Measurements from ENCODE around the gene PPARD.
"Not testable (repeated sequence)": the region's sequence is repeated elsewhere in the genome, so short reads cannot be mapped to it uniquely, and the experiment has no call there.

The PPARD gene

GRCh38 chr6:35413911-35414310 lies 71.6 kb downstream of the PPARD start:
- no peak for DNase-seq

- DNase-seq, result peak; percentile 82
Measured at GRCh38 chr6:35415065-35415891, 72.9 kb downstream of the PPARD start.

GRCh38 chr6:35417979-35418661 lies 75.8 kb downstream of the PPARD start:
- no peak for DNase-seq

- DNase-seq, result peak; percentile 77
Measured at GRCh38 chr6:35419417-35419816, 77.1 kb downstream of the PPARD start.

GRCh38 chr6:35419961-35420360 lies 77.6 kb downstream of the PPARD start:
- DNase-seq, result no peak

- peak; percentile 96 for DNase-seq
Measured at GRCh38 chr6:35425284-35425683, 82.9 kb downstream of the PPARD start.

GRCh38 chr6:35426074-35426473 lies 83.7 kb downstream of the PPARD start:
- DNase-seq, result no peak

GRCh38 chr6:35427435-35427834 lies 85.1 kb downstream of the PPARD start:
- DNase-seq, result no peak

- DNase-seq, result peak; percentile 87
Measured at GRCh38 chr6:35427851-35428321, 85.5 kb downstream of the PPARD start.

GRCh38 chr6:35428421-35429149 lies 86.2 kb downstream of the PPARD start:
- peak; percentile 20 for DNase-seq

- no peak for DNase-seq
Measured at GRCh38 chr6:35429463-35429862, 87.1 kb downstream of the PPARD start.

GRCh38 chr6:35432291-35432690 lies 89.9 kb downstream of the PPARD start:
- DNase-seq, result no peak

- not testable (repeated sequence) for DNase-seq
Measured at GRCh38 chr6:35432702-35433101, 90.3 kb downstream of the PPARD start.

GRCh38 chr6:35435074-35435837 lies 92.9 kb downstream of the PPARD start:
- no peak for DNase-seq

- no peak for DNase-seq
Measured at GRCh38 chr6:35436071-35436857, 93.9 kb downstream of the PPARD start.

GRCh38 chr6:35438378-35439065 lies 96.2 kb downstream of the PPARD start:
- not testable (repeated sequence) for DNase-seq

GRCh38 chr6:35439308-35439707 lies 97.0 kb downstream of the PPARD start:
- no peak for DNase-seq

- DNase-seq, result no peak
Measured at GRCh38 chr6:35441205-35441604, 98.8 kb downstream of the PPARD start.

GRCh38 chr6:35441642-35442041 lies 99.3 kb downstream of the PPARD start:
- DNase-seq, result no peak

- no peak for DNase-seq
Measured at GRCh38 chr6:35442693-35443092, 100.3 kb downstream of the PPARD start.

GRCh38 chr6:35443341-35444030 lies 101.1 kb downstream of the PPARD start:
- no peak for DNase-seq

Data from fibroblast of upper back skin (primary cell).